HCT116 (cell line): ENCODE measurements around the gene KLHDC7B. TPM values are rescaled to one million over a fixed set of nuclear protein-coding genes. Genes with fewer than 3 reads are reported as not detected.

Source experiments
- ATAC-seq: fragments of 200-7000 bp; cut with Tn5 transposase; 2 replicates; pipeline ENCODE4 v1.9.1; 2020; ENCODE audit warnings: mild to moderate bottlenecking, moderate library complexity
- BruUV-seq: library from RNA; stranded (reverse); fragments of 400-500 nt; replicated peaks from 2 replicates; lab custom pipeline; 2021; lab: Mats Ljungman, UMichigan
- CTCF ChIA-PET: fragments of 300-600 bp; sonication (Branson Sonifier 250); formaldehyde crosslinking; loops from one replicate; lab custom pipeline; 2021; ENCODE audit warnings: antibody characterized with exemption; lab: Charles Lee
- POLR2A ChIA-PET: fragments of 300-600, 350-600 bp; sonication (Branson Sonifier 250); formaldehyde crosslinking; loops from one replicate; lab custom pipeline; 2021; ENCODE audit warnings: antibody characterized with exemption; lab: Charles Lee
- RAD21 ChIA-PET, 2 experiments: fragments of 300-600 bp; sonication (Branson Sonifier 250); formaldehyde crosslinking; loops; one replicate each; lab custom pipeline; 2023; ENCODE audit warnings: low total read pairs in 2 of 2; ENCODE audit not compliant: uncharacterized antibody in 2 of 2, unreplicated experiment in 2 of 2, low non-redundant PET in 1 of 2; lab: Charles Lee
- DNase-seq: peaks from one replicate; pipeline ENCODE4 v3.0.0-alpha.2; 2010; ENCODE audit warnings: low read depth, low spot score
- H2AFZ ChIP-seq: fragments of 200-600 bp; shearing (Covaris generic), sonication (generic); 2 replicates; pipeline ENCODE4 v1.6.1; 2017; ENCODE audit warnings: low read depth, mixed run types, mixed read lengths, antibody characterized with exemption, low read length; ENCODE audit not compliant: poor library complexity, severe bottlenecking
- H3K27ac ChIP-seq: 2 replicates; pipeline ENCODE4 v1.5.1; 2012; ENCODE audit warnings: low read depth, low read length
- H3K27me3 ChIP-seq: fragments of 200-600 bp; sonication (generic); 2 replicates; pipeline ENCODE4 v1.6.1; 2016; ENCODE audit warnings: mixed run types, low read length, mixed read lengths; ENCODE audit not compliant: insufficient read depth
- H3K36me3 ChIP-seq, 2 experiments: fragments of 200-500 bp in 1 of 2; fragments of 200-600 bp in 1 of 2; sonication (Bioruptor generic) in 1 of 2; sonication (generic) in 1 of 2; 2 replicates each; pipeline versions ENCODE4 v1.5.1 to v1.6.1; 2014 to 2016; ENCODE audit warnings: low read length in 2 of 2, inconsistent platforms in 1 of 2, mixed read lengths in 1 of 2, mixed run types in 1 of 2; ENCODE audit not compliant: insufficient read depth in 2 of 2, control insufficient read depth in 1 of 2
- H3K4me1 ChIP-seq, 2 experiments: fragments of 200-600 bp in 1 of 2; sonication (generic) in 1 of 2; 2 replicates each; pipeline versions ENCODE4 v1.5.1 to v1.6.1; 2012 to 2017; ENCODE audit warnings: low read length in 2 of 2, inconsistent platforms in 1 of 2, mild to moderate bottlenecking in 1 of 2, mixed read lengths in 1 of 2, mixed run types in 1 of 2, moderate library complexity in 1 of 2; ENCODE audit not compliant: insufficient read depth in 2 of 2, control insufficient read depth in 1 of 2
- H3K4me2 ChIP-seq: fragments of 200-600 bp; sonication (generic); 2 replicates; pipeline ENCODE4 v1.6.1; 2017; ENCODE audit warnings: mixed run types, low read length, mixed read lengths
- H3K4me3 ChIP-seq, 2 experiments: fragments of 200-600 bp in 1 of 2; sonication (generic) in 1 of 2; replicated peaks in 1 of 2; 2 replicates each; pipeline ENCODE4 v1.5.1; 2011 to 2016; ENCODE audit warnings: low read length in 2 of 2, control low read depth in 1 of 2, low read depth in 1 of 2, mild to moderate bottlenecking in 1 of 2, mixed read lengths in 1 of 2, mixed run types in 1 of 2
- H3K79me2 ChIP-seq: fragments of 200-600 bp; sonication (generic); 2 replicates; pipeline ENCODE4 v1.6.1; 2017; ENCODE audit warnings: mild to moderate bottlenecking, mixed run types, low read length, moderate library complexity, mixed read lengths; ENCODE audit not compliant: insufficient read depth
- H3K9ac ChIP-seq: fragments of 200-600 bp; sonication (generic); 2 replicates; pipeline ENCODE4 v1.6.1; 2016; ENCODE audit warnings: low read length, mixed read lengths
- H3K9me2 ChIP-seq: fragments of 200-600 bp; sonication (generic), shearing (Covaris generic); 2 replicates; pipeline ENCODE4 v1.6.1; 2017; ENCODE audit warnings: mixed run types, mild to moderate bottlenecking, moderate library complexity; ENCODE audit not compliant: insufficient read depth
- H3K9me3 ChIP-seq, 2 experiments: fragments of 200-500 bp in 1 of 2; fragments of 200-600 bp in 1 of 2; sonication (Bioruptor generic) in 1 of 2; sonication (generic) in 1 of 2; 2 replicates each; pipeline ENCODE4 v1.6.1; 2014 to 2017; ENCODE audit warnings: low read length in 2 of 2, mixed read lengths in 2 of 2, inconsistent platforms in 1 of 2, low read depth in 1 of 2, mild to moderate bottlenecking in 1 of 2, mixed run types in 1 of 2, moderate library complexity in 1 of 2; ENCODE audit not compliant: control insufficient read depth in 1 of 2, insufficient read depth in 1 of 2
- H4K20me1 ChIP-seq: fragments of 200-600 bp; sonication (generic), shearing (Covaris generic); 2 replicates; pipeline ENCODE4 v1.6.1; 2017; ENCODE audit warnings: mixed run types, mild to moderate bottlenecking, moderate library complexity; ENCODE audit not compliant: insufficient read depth
- CBX3 ChIP-seq: IDR thresholded peaks from 2 replicates; pipeline ENCODE4 v1.6.1; 2012; ENCODE audit warnings: low read depth
- CEBPB ChIP-seq: IDR thresholded peaks from 2 replicates; pipeline ENCODE4 v1.6.1; 2012; ENCODE audit warnings: low read depth
- ELF1 ChIP-seq: IDR thresholded peaks from 2 replicates; pipeline ENCODE4 v1.6.1; 2012; ENCODE audit warnings: low read depth, borderline replicate concordance
- EZH2phosphoT487 ChIP-seq: fragments of 200-600 bp; IDR thresholded peaks from 2 replicates; pipeline ENCODE4 v1.6.1; 2018; ENCODE audit warnings: antibody characterized with exemption, borderline replicate concordance
- JUND ChIP-seq: IDR thresholded peaks from 2 replicates; pipeline ENCODE4 v1.6.1; 2012
- POLR2A ChIP-seq: IDR thresholded peaks from 2 replicates; pipeline ENCODE4 v1.7.0; 2011; ENCODE audit warnings: borderline replicate concordance; ENCODE audit not compliant: insufficient read depth, insufficient read length; ENCODE audit errors: extremely low read depth
- POLR2AphosphoS5 ChIP-seq: IDR thresholded peaks from 2 replicates; pipeline ENCODE4 v1.6.1; 2011; ENCODE audit warnings: mild to moderate bottlenecking, low read depth, low read length, moderate library complexity
- SIN3A ChIP-seq: IDR thresholded peaks from 2 replicates; pipeline ENCODE4 v1.6.1; 2012; ENCODE audit warnings: low read depth
- SP1 ChIP-seq: IDR thresholded peaks from 2 replicates; pipeline ENCODE4 v1.6.1; 2012; ENCODE audit warnings: low read depth
- SRF ChIP-seq: IDR thresholded peaks from 2 replicates; pipeline ENCODE4 v1.6.1; 2012; ENCODE audit warnings: low read depth
- YY1 ChIP-seq: IDR thresholded peaks from 2 replicates; pipeline ENCODE4 v1.6.1; 2011; ENCODE audit warnings: low read length, low read depth, moderate library complexity, mild to moderate bottlenecking; ENCODE audit not compliant: insufficient replicate concordance; ENCODE audit errors: extremely low read depth
- ZFX ChIP-seq: fragments of 450-650 bp; IDR thresholded peaks from 2 replicates; pipeline ENCODE4 v1.6.1; 2017
- intact Hi-C: fragments of 100-400 bp; cut with micrococcal nuclease; formaldehyde crosslinking; loops from 2 replicates; pipeline ENCODE4 v1.10.0; 2022
- total RNA-seq: library from RNA; stranded (reverse); gene quantifications from one replicate; pipeline ENCODE4 v1.2.1, GENCODE V29; 2021; ENCODE audit not compliant: unreplicated experiment
- TF ChIP-seq, protein P1 (sequence below): IDR thresholded peaks from 2 replicates; pipeline ENCODE4 v1.6.1; 2012; ENCODE audit warnings: low read depth
- TF ChIP-seq, protein P2 (sequence below): IDR thresholded peaks from 2 replicates; pipeline ENCODE4 v1.6.1; 2012
- TF ChIP-seq, protein P3 (sequence below): IDR thresholded peaks from 2 replicates; pipeline ENCODE4 v1.6.1; 2012
- TF ChIP-seq, protein P4 (sequence below): IDR thresholded peaks from 2 replicates; pipeline ENCODE4 v1.6.1; 2011; ENCODE audit warnings: mild to moderate bottlenecking, low read length, moderate library complexity; ENCODE audit not compliant: insufficient replicate concordance; ENCODE audit errors: extremely low read depth

Gene KLHDC7B
- total RNA-seq, 1 experiment from 2014 or later: 0.69 TPM

DNA sequence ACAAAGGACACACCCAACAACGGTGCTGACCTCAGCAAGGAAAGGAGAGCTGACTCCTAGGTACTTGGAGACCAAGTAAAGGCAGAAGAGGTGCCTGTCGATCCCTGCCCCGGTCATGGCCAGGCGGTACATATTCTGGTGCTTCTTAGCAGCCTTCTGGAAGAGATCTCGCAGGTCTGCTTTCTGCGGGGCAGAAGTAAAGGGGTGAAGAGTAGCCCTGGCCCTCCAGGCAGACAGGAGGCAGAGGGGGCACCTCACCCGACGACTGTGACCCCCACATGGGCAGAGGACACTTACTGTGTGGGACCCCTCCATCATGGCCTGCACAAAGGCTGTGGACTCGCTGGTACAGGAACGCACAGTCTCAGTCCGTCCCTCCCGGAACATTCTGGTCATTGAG, 25.2 kb downstream of the KLHDC7B start:
- POLR2A ChIA-PET: no interaction called here
- H3K9me3 ChIP-seq: no peaks in the 10 kb centered on the region
- intact Hi-C loops: no loop called here

More for the DNA sequence above, 25.2 kb downstream of the KLHDC7B start:
- Histone ChIP-seq H3K4me1 (no peaks in the 10 kb centered on the region; a peak in 1 of 4 replicates), H3K36me3 (peaks cover 0 to 5% of the 10 kb centered on the region in 2 experiments; a peak in 1 of 4 replicates), H4K20me1 (no peaks in the 10 kb centered on the region), H3K27ac (no peak overlapping the region), H3K27me3 (no peaks in the 10 kb centered on the region), H3K9me2 (no peaks in the 10 kb centered on the region), H2AFZ (no peak overlapping the region), H3K4me2 (no peak overlapping the region), H3K4me3 (no peak overlapping the region), H3K79me2 (no peaks in the 10 kb centered on the region), H3K9ac (no peak overlapping the region)
- TF ChIP-seq SIN3A (no peak), JUND (no peak), SP1 (no peak), CBX3 (no peak), POLR2AphosphoS5 (no peak), ELF1 (no peak), EZH2phosphoT487 (no peak), SRF (no peak), CEBPB (no peak), YY1 (no peak), ZFX (no peak), POLR2A (no peak)
- TF ChIP-seq, protein P1, sequence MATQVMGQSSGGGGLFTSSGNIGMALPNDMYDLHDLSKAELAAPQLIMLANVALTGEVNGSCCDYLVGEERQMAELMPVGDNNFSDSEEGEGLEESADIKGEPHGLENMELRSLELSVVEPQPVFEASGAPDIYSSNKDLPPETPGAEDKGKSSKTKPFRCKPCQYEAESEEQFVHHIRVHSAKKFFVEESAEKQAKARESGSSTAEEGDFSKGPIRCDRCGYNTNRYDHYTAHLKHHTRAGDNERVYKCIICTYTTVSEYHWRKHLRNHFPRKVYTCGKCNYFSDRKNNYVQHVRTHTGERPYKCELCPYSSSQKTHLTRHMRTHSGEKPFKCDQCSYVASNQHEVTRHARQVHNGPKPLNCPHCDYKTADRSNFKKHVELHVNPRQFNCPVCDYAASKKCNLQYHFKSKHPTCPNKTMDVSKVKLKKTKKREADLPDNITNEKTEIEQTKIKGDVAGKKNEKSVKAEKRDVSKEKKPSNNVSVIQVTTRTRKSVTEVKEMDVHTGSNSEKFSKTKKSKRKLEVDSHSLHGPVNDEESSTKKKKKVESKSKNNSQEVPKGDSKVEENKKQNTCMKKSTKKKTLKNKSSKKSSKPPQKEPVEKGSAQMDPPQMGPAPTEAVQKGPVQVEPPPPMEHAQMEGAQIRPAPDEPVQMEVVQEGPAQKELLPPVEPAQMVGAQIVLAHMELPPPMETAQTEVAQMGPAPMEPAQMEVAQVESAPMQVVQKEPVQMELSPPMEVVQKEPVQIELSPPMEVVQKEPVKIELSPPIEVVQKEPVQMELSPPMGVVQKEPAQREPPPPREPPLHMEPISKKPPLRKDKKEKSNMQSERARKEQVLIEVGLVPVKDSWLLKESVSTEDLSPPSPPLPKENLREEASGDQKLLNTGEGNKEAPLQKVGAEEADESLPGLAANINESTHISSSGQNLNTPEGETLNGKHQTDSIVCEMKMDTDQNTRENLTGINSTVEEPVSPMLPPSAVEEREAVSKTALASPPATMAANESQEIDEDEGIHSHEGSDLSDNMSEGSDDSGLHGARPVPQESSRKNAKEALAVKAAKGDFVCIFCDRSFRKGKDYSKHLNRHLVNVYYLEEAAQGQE: no peak
- TF ChIP-seq, protein P2, sequence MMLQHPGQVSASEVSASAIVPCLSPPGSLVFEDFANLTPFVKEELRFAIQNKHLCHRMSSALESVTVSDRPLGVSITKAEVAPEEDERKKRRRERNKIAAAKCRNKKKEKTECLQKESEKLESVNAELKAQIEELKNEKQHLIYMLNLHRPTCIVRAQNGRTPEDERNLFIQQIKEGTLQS: no peak
- TF ChIP-seq, protein P3, sequence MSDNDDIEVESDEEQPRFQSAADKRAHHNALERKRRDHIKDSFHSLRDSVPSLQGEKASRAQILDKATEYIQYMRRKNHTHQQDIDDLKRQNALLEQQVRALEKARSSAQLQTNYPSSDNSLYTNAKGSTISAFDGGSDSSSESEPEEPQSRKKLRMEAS: no peak
- TF ChIP-seq, protein P4, sequence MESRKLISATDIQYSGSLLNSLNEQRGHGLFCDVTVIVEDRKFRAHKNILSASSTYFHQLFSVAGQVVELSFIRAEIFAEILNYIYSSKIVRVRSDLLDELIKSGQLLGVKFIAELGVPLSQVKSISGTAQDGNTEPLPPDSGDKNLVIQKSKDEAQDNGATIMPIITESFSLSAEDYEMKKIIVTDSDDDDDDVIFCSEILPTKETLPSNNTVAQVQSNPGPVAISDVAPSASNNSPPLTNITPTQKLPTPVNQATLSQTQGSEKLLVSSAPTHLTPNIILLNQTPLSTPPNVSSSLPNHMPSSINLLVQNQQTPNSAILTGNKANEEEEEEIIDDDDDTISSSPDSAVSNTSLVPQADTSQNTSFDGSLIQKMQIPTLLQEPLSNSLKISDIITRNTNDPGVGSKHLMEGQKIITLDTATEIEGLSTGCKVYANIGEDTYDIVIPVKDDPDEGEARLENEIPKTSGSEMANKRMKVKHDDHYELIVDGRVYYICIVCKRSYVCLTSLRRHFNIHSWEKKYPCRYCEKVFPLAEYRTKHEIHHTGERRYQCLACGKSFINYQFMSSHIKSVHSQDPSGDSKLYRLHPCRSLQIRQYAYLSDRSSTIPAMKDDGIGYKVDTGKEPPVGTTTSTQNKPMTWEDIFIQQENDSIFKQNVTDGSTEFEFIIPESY: no peak
- DNase-seq: no peak
- ATAC-seq: no peak
- RAD21 ChIA-PET: no interaction called here
- BruUV-seq: no TSS peak
- CTCF ChIA-PET: no interaction called here
